Breast epithelium (tissue), 4 donors: Measurements from ENCODE around the gene CMTR2. TPM values are rescaled to one million over a fixed set of nuclear protein-coding genes. Genes with fewer than 3 reads are reported as not detected.
"Not testable (repeated sequence)": the region's sequence is repeated elsewhere in the genome, so short reads cannot be mapped to it uniquely, and the experiment has no call there.

Experiments
- DNase-seq, 2 donors: peaks; one replicate each; pipeline ENCODE4 v3.0.0-alpha.2; 2019; ENCODE audit warnings: low spot score in 2 of 2
- H3K27ac ChIP-seq, 2 donors: fragments of 200-600 bp; sonication (generic) in 1 of 2; one replicate each; pipeline ENCODE4 v1.5.1; 2016 to 2019; ENCODE audit warnings: mild to moderate bottlenecking in 1 of 2
- H3K27me3 ChIP-seq, 2 donors: fragments of 200-600 bp; sonication (generic) in 1 of 2; one replicate each; pipeline versions ENCODE4 v1.5.1 to v1.6.0; 2017 to 2019; ENCODE audit warnings: control low read depth in 1 of 2, mild to moderate bottlenecking in 1 of 2
- H3K36me3 ChIP-seq: fragments of 200-600 bp; one replicate; pipeline ENCODE4 v1.5.1; 2019
- H3K4me1 ChIP-seq, 2 donors: fragments of 200-600 bp; sonication (generic); one replicate each; pipeline ENCODE4 v1.5.1; 2016 to 2019; ENCODE audit warnings: control low read depth in 1 of 2
- H3K4me3 ChIP-seq, 3 donors: fragments of 200-600 bp; sonication (generic); 1 replicate in 2 of 3; 2 replicates in 1 of 3; pipeline ENCODE4 v1.5.1; 2016 to 2019; ENCODE audit warnings: mild to moderate bottlenecking in 3 of 3, moderate library complexity in 2 of 3
- H3K9me3 ChIP-seq, 2 donors: fragments of 200-600 bp; sonication (generic) in 1 of 2; one replicate each; pipeline ENCODE4 v1.5.1; 2016 to 2019; ENCODE audit warnings: control low read depth in 1 of 2
- CTCF ChIP-seq, 3 donors: fragments of 450-650 bp; IDR thresholded peaks; one replicate each; pipeline ENCODE4 v1.5.1; 2016 to 2017; ENCODE audit warnings: antibody characterized with exemption in 3 of 3, mild to moderate bottlenecking in 3 of 3, moderate library complexity in 3 of 3
- POLR2A ChIP-seq: fragments of 450-650 bp; IDR thresholded peaks from one replicate; pipeline ENCODE4 v1.6.1; 2016; ENCODE audit warnings: antibody characterized with exemption, mild to moderate bottlenecking, moderate library complexity
- POLR2AphosphoS5 ChIP-seq, 3 donors: sonication (generic); formaldehyde crosslinking; IDR thresholded peaks; one replicate each; pipeline ENCODE4 v1.6.1; 2017; ENCODE audit warnings: antibody characterized with exemption in 3 of 3
- intact Hi-C: fragments of 100-400 bp; cut with DNase I; formaldehyde crosslinking; loops from one replicate; pipeline ENCODE4 v1.15.1; 2023; ENCODE audit warnings: low total_unique reads
- total RNA-seq, 3 donors: library from RNA; depleted of rRNA; stranded (reverse); fragments of >200 nt; gene quantifications; one replicate each; pipeline ENCODE4 v1.1.0, GENCODE V29; 2016

Gene CMTR2
- total RNA-seq, 3 donors from 2014 or later = 18.1 to 39.7 (median 29.5) TPM

GRCh38 chr16:71303938-71304337 is 14.7 kb upstream of the CMTR2 start:
- no peaks in the 10 kb centered on the region for H3K9me3 ChIP-seq
- H3K36me3 ChIP-seq = no peaks in the 10 kb centered on the region
- no peaks in the 10 kb centered on the region for H3K27me3 ChIP-seq
- no peak for TF ChIP-seq POLR2AphosphoS5 (IDR thresholded peaks at IDR 0.05)
- TF ChIP-seq POLR2A = no peak
- TF ChIP-seq CTCF (IDR thresholded peaks at IDR 0.05) = no peak
- H3K4me3 ChIP-seq = no peak overlapping the region
- intact Hi-C loops = no loop called here
- no peaks in the 10 kb centered on the region for H3K4me1 ChIP-seq
- no peak for DNase-seq
- H3K27ac ChIP-seq = no peak overlapping the region

- Histone ChIP-seq H3K27ac (no peak overlapping the region), H3K27me3 (no peaks in the 10 kb centered on the region), H3K9me3 (no peaks in the 10 kb centered on the region), H3K4me1 (no peaks in the 10 kb centered on the region), H3K36me3 (no peaks in the 10 kb centered on the region), H3K4me3 (no peak overlapping the region)
- intact Hi-C loops = no loop called here
- DNase-seq = no peak
- TF ChIP-seq POLR2A = no peak
These were observed 8.1 kb upstream of the CMTR2 start for GRCh38 chr16:71297341-71297634.

- Histone ChIP-seq H3K4me3 (no peak overlapping the region), H3K27me3 (no peaks in the 10 kb centered on the region)
- DNase-seq = no peak
These were observed 7.6 kb upstream of the CMTR2 start for GRCh38 chr16:71296584-71297340.

GRCh38 chr16:71295950-71296349 is 6.7 kb upstream of the CMTR2 start:
- TF ChIP-seq POLR2AphosphoS5 (IDR thresholded peaks at IDR 0.05) = no peak
- TF ChIP-seq CTCF (IDR thresholded peaks at IDR 0.05) = no peak
- no peak for TF ChIP-seq POLR2A
- H3K36me3 ChIP-seq = no peaks in the 10 kb centered on the region
- H3K27ac ChIP-seq = no peak overlapping the region
- no peaks in the 10 kb centered on the region for H3K9me3 ChIP-seq
- H3K4me3 ChIP-seq = no peak overlapping the region
- DNase-seq = no peak
- H3K4me1 ChIP-seq = no peaks in the 10 kb centered on the region
- H3K27me3 ChIP-seq = no peaks in the 10 kb centered on the region
- intact Hi-C loops = no loop called here

More at GRCh38 chr16:71296584-71297340, 7.6 kb upstream of the CMTR2 start:
- Histone ChIP-seq H3K4me1 (no peaks in the 10 kb centered on the region), H3K9me3 (no peaks in the 10 kb centered on the region), H3K36me3 (no peaks in the 10 kb centered on the region), H3K27ac (no peak overlapping the region)
- intact Hi-C loops = no loop called here
- no peak for TF ChIP-seq CTCF (IDR thresholded peaks at IDR 0.05)

- TF ChIP-seq POLR2AphosphoS5 (IDR thresholded peaks at IDR 0.05) = no peak
- no peak for TF ChIP-seq CTCF (IDR thresholded peaks at IDR 0.05)
- TF ChIP-seq POLR2A = no peak
- intact Hi-C loops = no loop called here
- H3K4me3 ChIP-seq = no peak overlapping the region
- H3K4me1 ChIP-seq = no peaks in the 10 kb centered on the region
- no peaks in the 10 kb centered on the region for H3K36me3 ChIP-seq
- no peaks in the 10 kb centered on the region for H3K27me3 ChIP-seq
- DNase-seq = no peak
- no peak overlapping the region for H3K27ac ChIP-seq
- no peaks in the 10 kb centered on the region for H3K9me3 ChIP-seq
These were observed 4.7 kb upstream of the CMTR2 start for GRCh38 chr16:71293919-71294318.

- H3K27ac ChIP-seq, DNase-seq, H3K27me3 ChIP-seq, H3K4me3 ChIP-seq, intact Hi-C loops, H3K36me3 ChIP-seq, H3K4me1 ChIP-seq, H3K9me3 ChIP-seq: not testable (repeated sequence)
These were observed 2.9 kb upstream of the CMTR2 start for GRCh38 chr16:71292095-71292494.
